ENCODE results near the gene GREB1L.

Gene GREB1L

GRCh38 chr18:21336846-21337245, 94.8 kb downstream of the GREB1L start:
- Histone ChIP-seq H3K79me2 (ENCODE audit: low read length) (no peaks in the 10 kb centered on the region), H3K27me3 (ENCODE audit: low read depth, low read length) (0 out of 2 replicates have a peak, but pooled peaks cover 4% of the 10 kb centered on the region), H3K9me3 (ENCODE audit: insufficient read depth, low read length) (no peaks in the 10 kb centered on the region), H3K4me2 (ENCODE audit: low read length) (no peak overlapping the region), H3K4me3 (ENCODE audit: low read length) (no peak overlapping the region), H3K9ac (ENCODE audit: low read length) (no peak overlapping the region), H3K4me1 (ENCODE audit: low read length) (peaks cover 3% of the 10 kb centered on the region; the same call in 1 of the 2 replicates), H4K20me1 (ENCODE audit: insufficient read depth, low read length) (no peaks in the 10 kb centered on the region), H2AFZ (ENCODE audit: low read depth, low read length) (no peak overlapping the region), H3K36me3 (replicated peaks; ENCODE audit: low read depth, low read length) (no peaks in the 10 kb centered on the region), H3K27ac (ENCODE audit: low read length) (no peak overlapping the region)
- TF ChIP-seq CTCF (IDR thresholded peaks at IDR 0.05; ENCODE audit: low read depth, low read length) (no peak), EZH2phosphoT487 (IDR thresholded peaks at IDR 0.05; ENCODE audit: low read depth) (no peak)

- H3K4me2 ChIP-seq (ENCODE audit: low read length): no peak overlapping the region
- H4K20me1 ChIP-seq (ENCODE audit: insufficient read depth, low read length): no peaks in the 10 kb centered on the region
- H3K27me3 ChIP-seq (ENCODE audit: low read depth, low read length): 0 out of 2 replicates have a peak, but pooled peaks cover 4% of the 10 kb centered on the region
Observed at GRCh38 chr18:21341141-21341540, 99.1 kb downstream of the GREB1L start.

GRCh38 chr18:21342372-21342771, 100.3 kb downstream of the GREB1L start:
- Histone ChIP-seq H2AFZ (ENCODE audit: low read depth, low read length) (no peak overlapping the region), H3K9me3 (ENCODE audit: insufficient read depth, low read length) (no peaks in the 10 kb centered on the region), H3K27me3 (ENCODE audit: low read depth, low read length) (no peaks in the 10 kb centered on the region), H3K36me3 (replicated peaks; ENCODE audit: low read depth, low read length) (no peaks in the 10 kb centered on the region), H3K27ac (ENCODE audit: low read length) (no peak overlapping the region), H3K4me3 (ENCODE audit: low read length) (no peak overlapping the region), H3K79me2 (ENCODE audit: low read length) (no peaks in the 10 kb centered on the region), H3K4me1 (ENCODE audit: low read length) (peaks cover 12% of the 10 kb centered on the region), H4K20me1 (ENCODE audit: insufficient read depth, low read length) (no peaks in the 10 kb centered on the region), H3K9ac (ENCODE audit: low read length) (no peak overlapping the region), H3K4me2 (ENCODE audit: low read length) (no peak overlapping the region)
- TF ChIP-seq CTCF (IDR thresholded peaks at IDR 0.05; ENCODE audit: low read depth, low read length) (no peak), EZH2phosphoT487 (IDR thresholded peaks at IDR 0.05; ENCODE audit: low read depth) (no peak)

More at GRCh38 chr18:21341141-21341540, 99.1 kb downstream of the GREB1L start:
- Histone ChIP-seq H3K36me3 (replicated peaks; ENCODE audit: low read depth, low read length) (no peaks in the 10 kb centered on the region), H3K79me2 (ENCODE audit: low read length) (no peaks in the 10 kb centered on the region), H3K4me3 (ENCODE audit: low read length) (no peak overlapping the region), H3K9ac (ENCODE audit: low read length) (no peak overlapping the region), H3K9me3 (ENCODE audit: insufficient read depth, low read length) (no peaks in the 10 kb centered on the region), H3K4me1 (ENCODE audit: low read length) (peaks cover 6% of the 10 kb centered on the region; the same call in 1 of the 2 replicates), H2AFZ (ENCODE audit: low read depth, low read length) (no peak overlapping the region), H3K27ac (ENCODE audit: low read length) (no peak overlapping the region)
- TF ChIP-seq EZH2phosphoT487 (IDR thresholded peaks at IDR 0.05; ENCODE audit: low read depth) (no peak), CTCF (IDR thresholded peaks at IDR 0.05; ENCODE audit: low read depth, low read length) (no peak)

GRCh38 chr18:21344860-21345259, 102.8 kb downstream of the GREB1L start:
- peaks cover 12% of the 10 kb centered on the region for H3K4me1 ChIP-seq (ENCODE audit: low read length)
- H4K20me1 ChIP-seq (ENCODE audit: insufficient read depth, low read length): no peaks in the 10 kb centered on the region
- no peak overlapping the region for H3K4me3 ChIP-seq (ENCODE audit: low read length)
- no peak overlapping the region for H2AFZ ChIP-seq (ENCODE audit: low read depth, low read length)
- H3K9ac ChIP-seq (ENCODE audit: low read length): no peak overlapping the region
- no peaks in the 10 kb centered on the region for H3K36me3 ChIP-seq (replicated peaks; ENCODE audit: low read depth, low read length)
- no peaks in the 10 kb centered on the region for H3K27me3 ChIP-seq (ENCODE audit: low read depth, low read length)
- no peaks in the 10 kb centered on the region for H3K9me3 ChIP-seq (ENCODE audit: insufficient read depth, low read length)
- no peak overlapping the region for H3K4me2 ChIP-seq (ENCODE audit: low read length)
- no peaks in the 10 kb centered on the region for H3K79me2 ChIP-seq (ENCODE audit: low read length)
- TF ChIP-seq EZH2phosphoT487 (IDR thresholded peaks at IDR 0.05; ENCODE audit: low read depth) (no peak), CTCF (IDR thresholded peaks at IDR 0.05; ENCODE audit: low read depth, low read length) (no peak)
- no peak overlapping the region for H3K27ac ChIP-seq (ENCODE audit: low read length)

Measured in OCI-LY3 (cell line).